Liver (tissue), 3 donors: ENCODE data around the gene SCARF1.

Source experiments
- CTCF ChIP-seq: fragments of 150-350 bp; IDR thresholded peaks from 2 replicates; pipeline ENCODE4 v1.5.1; 2017; ENCODE audit warnings: improper control_type of control experiment, low read depth, low read length; ENCODE audit not compliant: missing input control
- FOXA1 ChIP-seq: IDR thresholded peaks from 2 replicates; pipeline ENCODE4 v1.6.1; 2016; ENCODE audit warnings: antibody characterized with exemption
- FOXA2 ChIP-seq: IDR thresholded peaks from 2 replicates; pipeline ENCODE4 v1.6.1; 2016; ENCODE audit warnings: antibody characterized with exemption
- JUND ChIP-seq, 2 donors: IDR thresholded peaks; 2 replicates each; pipeline ENCODE4 v1.6.1; 2016; ENCODE audit warnings: antibody characterized with exemption in 2 of 2
- MAX ChIP-seq: IDR thresholded peaks from 2 replicates; pipeline ENCODE4 v1.6.1; 2016; ENCODE audit warnings: antibody characterized with exemption
- RAD21 ChIP-seq, 2 donors: IDR thresholded peaks; 2 replicates each; pipeline ENCODE4 v1.6.1; 2016; ENCODE audit warnings: antibody characterized with exemption in 2 of 2, mild to moderate bottlenecking in 2 of 2
- REST ChIP-seq: IDR thresholded peaks from 2 replicates; pipeline ENCODE4 v1.6.1; 2016; ENCODE audit warnings: antibody characterized with exemption, mild to moderate bottlenecking
- RXRA ChIP-seq, 2 donors: IDR thresholded peaks; 2 replicates each; pipeline ENCODE4 v1.6.1; 2017 to 2018; ENCODE audit warnings: antibody characterized with exemption in 2 of 2, mild to moderate bottlenecking in 1 of 2
- SP1 ChIP-seq: IDR thresholded peaks from 2 replicates; pipeline ENCODE4 v1.6.1; 2018; ENCODE audit warnings: antibody characterized with exemption, mild to moderate bottlenecking
- TAF1 ChIP-seq: conservative IDR thresholded peaks from 2 replicates; pipeline ENCODE4 v1.6.1; 2016; ENCODE audit warnings: antibody characterized with exemption, mild to moderate bottlenecking
- YY1 ChIP-seq: IDR thresholded peaks from 2 replicates; pipeline ENCODE4 v1.6.1; 2016; ENCODE audit warnings: antibody characterized with exemption, mild to moderate bottlenecking
- ZBTB33 ChIP-seq: IDR thresholded peaks from 2 replicates; pipeline ENCODE4 v1.6.1; 2016; ENCODE audit warnings: antibody characterized with exemption
- donor health status: healthy.
- donor health status: healthy.

GRCh38 chr17:1658100-1658499 is 12.6 kb upstream of the SCARF1 start:
- TF ChIP-seq MAX = no peak
- no peak for TF ChIP-seq CTCF
- no peak for TF ChIP-seq FOXA1
- no peak for TF ChIP-seq RXRA (IDR thresholded peaks at IDR 0.05)
- no peak for TF ChIP-seq REST
- no peak for TF ChIP-seq TAF1
- no peak for TF ChIP-seq YY1
- no peak for TF ChIP-seq SP1
- no peak for TF ChIP-seq ZBTB33
- TF ChIP-seq RAD21 (IDR thresholded peaks at IDR 0.05) = no peak
- TF ChIP-seq JUND (IDR thresholded peaks at IDR 0.05) = no peak
- TF ChIP-seq FOXA2 = no peak
